Osteocyte (in vitro differentiated cells): ENCODE results near the gene SHROOM3. TPM values are rescaled to one million over a fixed set of nuclear protein-coding genes. Genes with fewer than 3 reads are reported as not detected.

ENCODE experiments used
- DNase-seq: peaks from one replicate; pipeline ENCODE4 v3.0.0; 2021; ENCODE audit warnings: mixed read lengths; ENCODE audit not compliant: unreplicated experiment; ENCODE audit errors: extremely low spot score
- H3K27ac Mint-ChIP-seq: one replicate; pipeline ENCODE4 v1.8.0; 2021; ENCODE audit warnings: mild to moderate bottlenecking, mixed read lengths; ENCODE audit not compliant: unreplicated experiment
- H3K27me3 Mint-ChIP-seq: one replicate; pipeline ENCODE4 v1.8.0; 2021; ENCODE audit warnings: mixed read lengths; ENCODE audit not compliant: unreplicated experiment
- H3K36me3 Mint-ChIP-seq: one replicate; pipeline ENCODE4 v1.8.0; 2021; ENCODE audit warnings: mixed read lengths; ENCODE audit not compliant: unreplicated experiment
- H3K4me1 Mint-ChIP-seq: one replicate; pipeline ENCODE4 v1.8.0; 2021; ENCODE audit warnings: mixed read lengths; ENCODE audit not compliant: unreplicated experiment
- H3K4me3 Mint-ChIP-seq: one replicate; pipeline ENCODE4 v1.8.0; 2021; ENCODE audit warnings: mild to moderate bottlenecking, moderate library complexity, mixed read lengths; ENCODE audit not compliant: unreplicated experiment
- H3K9me3 Mint-ChIP-seq: one replicate; pipeline ENCODE4 v1.8.0; 2021; ENCODE audit warnings: mixed read lengths; ENCODE audit not compliant: unreplicated experiment
- total RNA-seq: library from RNA; stranded (reverse); gene quantifications from 2 replicates; pipeline ENCODE4 v1.2.1, GENCODE V29; 2021
- TF ChIP-seq, protein P1 (sequence below): fragments of 200-600 bp; sonication (generic); IDR thresholded peaks from 2 replicates; pipeline ENCODE4 v1.5.0; 2021; ENCODE audit warnings: antibody characterized with exemption, mild to moderate bottlenecking, moderate library complexity

The SHROOM3 gene
- total RNA-seq, 1 donor from 2014 or later, result 4.8 TPM

DNA sequence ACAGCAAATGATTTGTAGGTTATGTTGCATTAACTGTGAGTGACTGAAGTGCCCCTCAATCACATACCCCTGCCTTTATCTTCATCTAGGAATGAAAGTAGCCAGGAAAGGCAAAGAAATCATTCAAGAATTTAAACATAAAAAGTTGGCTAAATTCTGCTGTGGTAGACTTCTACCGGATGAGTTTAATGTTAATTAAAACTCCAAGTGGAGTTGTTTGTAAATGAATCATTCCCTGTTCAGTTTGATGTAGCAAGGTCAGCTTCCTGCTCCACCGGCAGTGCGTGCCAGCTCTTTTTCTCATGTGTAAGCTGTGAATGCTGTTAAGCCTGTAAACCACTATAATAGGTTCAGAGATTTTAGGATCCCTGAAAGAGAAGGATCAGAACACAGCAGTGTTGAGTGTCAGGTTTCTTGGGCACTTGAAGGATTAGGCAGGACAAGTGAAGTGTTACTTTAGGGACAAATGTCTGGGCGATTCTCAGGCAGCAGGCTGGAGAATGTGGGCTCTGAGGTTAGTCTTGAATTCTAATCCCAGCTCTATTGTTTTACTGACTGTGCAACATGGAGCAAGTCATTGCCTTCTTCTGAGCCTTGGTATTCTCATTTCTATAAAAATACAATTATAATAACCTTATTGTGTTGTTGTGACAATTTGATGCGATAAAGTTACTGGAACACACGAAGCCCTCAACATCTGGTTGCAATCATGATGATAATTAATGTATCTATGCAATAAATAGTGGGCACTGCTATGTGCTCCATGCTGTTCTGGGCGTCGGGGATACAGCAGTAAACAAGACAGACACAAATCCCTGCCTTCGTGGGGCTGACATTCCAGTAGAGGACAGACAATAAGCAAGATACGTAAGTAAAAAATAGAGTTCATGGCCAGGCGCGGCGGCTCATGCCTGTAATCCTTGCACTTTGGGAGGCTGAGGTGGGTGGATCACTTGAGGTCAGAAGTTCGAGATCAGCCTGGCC is 112.0 kb downstream of the SHROOM3 start:
- H3K27ac Mint-ChIP-seq, result peak overlapping the region; percentile 31

DNA sequence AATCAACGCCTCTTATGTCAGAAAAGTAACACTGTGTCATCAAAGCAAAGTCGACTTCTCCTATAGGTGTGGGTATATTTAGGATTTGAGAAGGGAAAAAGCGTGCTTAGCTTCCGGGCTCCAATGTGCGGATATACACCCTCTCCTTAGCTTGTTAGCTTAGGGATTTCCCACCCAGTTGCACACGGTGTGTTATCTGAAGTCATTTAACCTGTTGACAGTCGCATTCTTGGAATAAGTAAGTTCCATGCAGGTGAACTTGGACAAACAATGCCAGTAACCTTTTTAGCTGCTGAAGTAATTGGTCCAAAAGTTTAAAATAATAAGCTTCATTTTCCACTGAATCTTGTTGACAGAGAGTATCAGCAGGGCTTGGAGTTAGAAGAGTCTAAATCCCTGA is 113.7 kb downstream of the SHROOM3 start:
- no peaks in the 10 kb centered on the region for H3K36me3 Mint-ChIP-seq
- H3K27ac Mint-ChIP-seq, result no peak overlapping the region
- no peaks in the 10 kb centered on the region for H3K27me3 Mint-ChIP-seq
- no peaks in the 10 kb centered on the region for H3K9me3 Mint-ChIP-seq
- H3K4me1 Mint-ChIP-seq, result peaks cover 27% of the 10 kb centered on the region
- no peak for DNase-seq
- no peak overlapping the region for H3K4me3 Mint-ChIP-seq
- TF ChIP-seq, protein P1, sequence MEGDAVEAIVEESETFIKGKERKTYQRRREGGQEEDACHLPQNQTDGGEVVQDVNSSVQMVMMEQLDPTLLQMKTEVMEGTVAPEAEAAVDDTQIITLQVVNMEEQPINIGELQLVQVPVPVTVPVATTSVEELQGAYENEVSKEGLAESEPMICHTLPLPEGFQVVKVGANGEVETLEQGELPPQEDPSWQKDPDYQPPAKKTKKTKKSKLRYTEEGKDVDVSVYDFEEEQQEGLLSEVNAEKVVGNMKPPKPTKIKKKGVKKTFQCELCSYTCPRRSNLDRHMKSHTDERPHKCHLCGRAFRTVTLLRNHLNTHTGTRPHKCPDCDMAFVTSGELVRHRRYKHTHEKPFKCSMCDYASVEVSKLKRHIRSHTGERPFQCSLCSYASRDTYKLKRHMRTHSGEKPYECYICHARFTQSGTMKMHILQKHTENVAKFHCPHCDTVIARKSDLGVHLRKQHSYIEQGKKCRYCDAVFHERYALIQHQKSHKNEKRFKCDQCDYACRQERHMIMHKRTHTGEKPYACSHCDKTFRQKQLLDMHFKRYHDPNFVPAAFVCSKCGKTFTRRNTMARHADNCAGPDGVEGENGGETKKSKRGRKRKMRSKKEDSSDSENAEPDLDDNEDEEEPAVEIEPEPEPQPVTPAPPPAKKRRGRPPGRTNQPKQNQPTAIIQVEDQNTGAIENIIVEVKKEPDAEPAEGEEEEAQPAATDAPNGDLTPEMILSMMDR, result no peak

More for the DNA sequence above, 112.0 kb downstream of the SHROOM3 start:
- H3K9me3 Mint-ChIP-seq, result no peaks in the 10 kb centered on the region
- H3K27me3 Mint-ChIP-seq, result no peaks in the 10 kb centered on the region
- no peak for DNase-seq
- TF ChIP-seq, protein P1, result no peak
- no peaks in the 10 kb centered on the region for H3K36me3 Mint-ChIP-seq
- H3K4me3 Mint-ChIP-seq, result no peak overlapping the region
- H3K4me1 Mint-ChIP-seq, result peaks cover 27% of the 10 kb centered on the region

DNA sequence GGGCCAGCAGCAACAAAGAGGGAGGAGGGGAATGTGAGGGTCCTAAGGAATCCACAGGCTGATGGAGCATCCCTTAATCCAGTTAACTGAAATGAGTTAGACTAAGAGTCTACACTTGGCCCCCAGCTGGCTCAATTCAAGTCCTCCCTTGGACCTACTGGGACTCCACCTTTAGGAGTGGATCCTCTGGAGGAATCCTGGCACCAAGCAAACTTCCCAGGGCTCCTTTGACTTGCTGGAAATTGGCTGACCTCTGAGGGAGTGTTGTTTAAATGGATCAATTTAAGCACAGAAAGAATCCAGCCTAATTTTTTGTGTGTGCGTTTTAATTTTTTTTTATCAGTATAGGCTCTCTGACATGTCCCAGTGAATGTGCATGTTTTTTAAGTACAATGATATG is 114.7 kb downstream of the SHROOM3 start:
- Mint-ChIP-seq H3K27ac (no peak overlapping the region), H3K4me3 (no peak overlapping the region), H3K36me3 (no peaks in the 10 kb centered on the region), H3K4me1 (peaks cover 27% of the 10 kb centered on the region), H3K27me3 (no peaks in the 10 kb centered on the region), H3K9me3 (no peaks in the 10 kb centered on the region)
- no peak for DNase-seq
- TF ChIP-seq, protein P1, result no peak

DNA sequence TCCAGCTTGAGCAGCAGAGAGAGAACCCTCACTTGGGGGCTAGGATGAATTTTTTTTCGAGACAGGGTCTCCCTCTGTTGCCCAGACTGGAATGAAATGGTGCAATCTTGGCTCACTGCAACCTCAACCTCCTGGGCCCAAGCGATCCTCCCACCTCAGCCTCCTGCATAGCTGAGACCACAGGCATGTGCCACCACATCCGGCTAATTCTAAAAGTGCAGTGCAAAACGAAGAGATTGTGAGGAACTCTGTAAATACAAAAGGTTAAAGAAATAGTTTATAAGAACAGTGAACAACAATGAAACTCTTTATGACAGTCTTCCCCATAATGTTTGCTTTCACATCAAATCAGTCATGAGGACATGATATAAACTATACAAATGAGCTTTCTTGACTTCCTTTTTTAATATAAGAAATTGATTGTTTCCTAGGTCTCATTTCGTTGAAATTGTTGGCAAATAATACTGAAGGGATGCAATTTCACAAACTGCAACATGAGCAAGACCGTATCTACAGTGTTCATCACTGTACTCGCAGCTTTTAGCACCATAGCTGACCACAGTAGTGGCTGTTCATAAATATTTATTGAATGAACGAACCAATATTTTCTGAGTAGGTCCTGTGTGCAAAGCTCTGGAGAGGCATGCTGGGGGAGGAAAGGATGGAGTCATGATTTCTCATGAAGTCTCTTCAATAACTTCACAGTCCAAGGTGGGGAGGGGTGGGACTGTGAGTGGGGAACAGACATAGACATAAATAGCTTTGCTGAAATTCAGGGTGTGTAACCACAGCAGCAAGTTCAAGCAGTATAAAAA is 116.1 kb downstream of the SHROOM3 start:
- TF ChIP-seq, protein P1, result no peak
- Mint-ChIP-seq H3K36me3 (no peaks in the 10 kb centered on the region), H3K27me3 (no peaks in the 10 kb centered on the region), H3K4me1 (peaks cover 17% of the 10 kb centered on the region), H3K9me3 (no peaks in the 10 kb centered on the region), H3K27ac (no peak overlapping the region), H3K4me3 (no peak overlapping the region)
- no peak for DNase-seq

DNA sequence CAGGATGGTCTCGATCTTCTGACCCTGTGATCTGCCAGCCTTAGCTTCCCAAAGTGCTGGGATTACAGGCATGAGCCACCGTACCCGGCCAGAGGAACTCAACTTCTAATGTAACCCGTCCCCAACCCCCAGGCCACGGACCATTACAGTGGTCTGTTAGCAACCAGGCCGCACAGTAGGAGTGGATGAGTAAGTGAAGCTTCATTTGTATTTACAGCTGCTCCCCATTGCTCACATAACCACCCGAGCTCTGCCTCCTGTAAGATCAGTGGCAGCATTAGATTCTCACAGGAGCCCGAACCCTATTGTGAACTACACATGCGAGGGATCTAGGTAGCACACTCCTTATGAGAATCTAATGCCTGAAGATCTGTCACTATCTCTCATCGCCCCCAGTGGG is 119.6 kb downstream of the SHROOM3 start:
- no peak for DNase-seq
- no peaks in the 10 kb centered on the region for H3K27me3 Mint-ChIP-seq
- H3K4me3 Mint-ChIP-seq, result no peak overlapping the region
- no peaks in the 10 kb centered on the region for H3K36me3 Mint-ChIP-seq
- H3K27ac Mint-ChIP-seq, result no peak overlapping the region
- peaks cover 14% of the 10 kb centered on the region for H3K4me1 Mint-ChIP-seq
- TF ChIP-seq, protein P1, result no peak
- no peaks in the 10 kb centered on the region for H3K9me3 Mint-ChIP-seq
